HEK293T (cell line): ENCODE data around the gene VNN1.

Experiments
- BHLHE40 ChIP-seq: fragments of 450-650 bp; IDR thresholded peaks from 2 replicates; pipeline ENCODE4 v1.6.1; 2016; ENCODE audit warnings: mild to moderate bottlenecking, moderate library complexity, borderline replicate concordance
- ELF4 ChIP-seq: fragments of 450-650 bp; IDR thresholded peaks from 2 replicates; pipeline ENCODE4 v1.6.1; 2017; ENCODE audit warnings: antibody characterized with exemption
- FOXK2 ChIP-seq: fragments of 450-650 bp; IDR thresholded peaks from 2 replicates; pipeline ENCODE4 v1.6.1; 2016; ENCODE audit warnings: mild to moderate bottlenecking
- ZNF384 ChIP-seq: fragments of 450-650 bp; IDR thresholded peaks from 2 replicates; pipeline ENCODE4 v1.6.1; 2016

- TF ChIP-seq ELF4: no peak
- no peak for TF ChIP-seq ZNF384
- TF ChIP-seq FOXK2: no peak
- TF ChIP-seq BHLHE40: no peak
These were observed 20.0 kb upstream of the VNN1 start for GRCh38 chr6:132733814-132734213.
